ENCODE data around the gene GPC3. TPM values are rescaled to one million over a fixed set of nuclear protein-coding genes. Genes with fewer than 3 reads are reported as not detected.

The GPC3 gene
- polyA plus RNA-seq, 2 of the 4 experiments (the other 2 are of a cell fraction) = not detected

GRCh38 chrX:133638285-133638684 is 347.1 kb downstream of the GPC3 start:
- Histone ChIP-seq H3K4me1 (no peaks in the 10 kb centered on the region), H3K27ac (no peak overlapping the region), H3K9me3 (no peaks in the 10 kb centered on the region), H3K4me2 (no peak overlapping the region), H3K4me3 (no peak overlapping the region)
- FAIRE-seq = no peak
- ChIA-PET POLR2A (no interaction called here), CTCF (no interaction called here)
- ATAC-seq = no peak
- 38% methylated on average over 4 of the region's 4 CpGs for WGBS (ENCODE audit: missing lambda C conversion rate)
- TF ChIP-seq GATA3 (IDR thresholded peaks at IDR 0.05; ENCODE audit: borderline replicate concordance) (no peak), RARB (CRISPR knock-in tag; IDR thresholded peaks at IDR 0.05) (no peak), ZSCAN20 (CRISPR knock-in tag; IDR thresholded peaks at IDR 0.05) (no peak), REST (IDR thresholded peaks at IDR 0.05) (no peak), KDM1A (IDR thresholded peaks at IDR 0.05; ENCODE audit: low read depth) (no peak), BCL3 (IDR thresholded peaks at IDR 0.05) (no peak), RCOR1 (IDR thresholded peaks at IDR 0.05; ENCODE audit: low read depth, low read length) (no peak), PBX3 (IDR thresholded peaks at IDR 0.05) (no peak), EHF (CRISPR knock-in tag; IDR thresholded peaks at IDR 0.05) (no peak), FOXS1 (CRISPR knock-in tag; IDR thresholded peaks at IDR 0.05) (no peak), FOSL2 (IDR thresholded peaks at IDR 0.05) (no peak), FOSL2 (CRISPR knock-in tag; IDR thresholded peaks at IDR 0.05) (no peak), POLR2A (IDR thresholded peaks at IDR 0.05; ENCODE audit: low read length) (no peak), EP300 (IDR thresholded peaks at IDR 0.05) (no peak), CBX2 (IDR thresholded peaks at IDR 0.05; ENCODE audit: borderline replicate concordance, low read depth) (no peak), USF2 (IDR thresholded peaks at IDR 0.05) (no peak), ZC3H11A (IDR thresholded peaks at IDR 0.05) (no peak), MAFK (IDR thresholded peaks at IDR 0.05; ENCODE audit: partially characterized antibody) (no peak), E2F6 (IDR thresholded peaks at IDR 0.05; ENCODE audit: borderline replicate concordance, low read depth) (no peak), PHF8 (IDR thresholded peaks at IDR 0.05; ENCODE audit: borderline replicate concordance, low read depth) (no peak)
- no peak for DNase-seq (ENCODE audit: low read depth in 1 of 2, low spot score in 1 of 2)

GRCh38 chrX:133637765-133638164 is 347.6 kb downstream of the GPC3 start:
- WGBS (ENCODE audit: missing lambda C conversion rate) = 53% methylated on average over 4 of the region's 5 CpGs
- ATAC-seq = no peak
- no peak for TF ChIP-seq FOSB (CRISPR knock-in tag; IDR thresholded peaks at IDR 0.05)
- no peak overlapping the region for H3K27ac ChIP-seq
- no peaks in the 10 kb centered on the region for H3K9me3 ChIP-seq
- no peak overlapping the region for H3K4me3 ChIP-seq
- CTCF ChIA-PET = no interaction called here
- no peak for DNase-seq (ENCODE audit: low read depth in 1 of 2, low spot score in 1 of 2)
- FAIRE-seq = no peak
- no peak overlapping the region for H3K4me2 ChIP-seq
- POLR2A ChIA-PET = no interaction called here
- H3K4me1 ChIP-seq = no peaks in the 10 kb centered on the region
